Body of pancreas (tissue), 4 donors: Measurements from ENCODE around the gene FAM124A.

ENCODE experiments used
- CTCF ChIP-seq, 7 experiments: fragments of 450-650 bp in 4 of 7; fragments of 200-600 bp in 3 of 7; sonication (generic) in 3 of 7; IDR thresholded peaks; one replicate each; pipeline ENCODE4 v1.5.1; 2016 to 2019; ENCODE audit warnings: antibody characterized with exemption in 7 of 7
- POLR2A ChIP-seq, 3 donors: fragments of 450-650 bp; IDR thresholded peaks; one replicate each; pipeline ENCODE4 v1.6.1; 2016; ENCODE audit warnings: antibody characterized with exemption in 3 of 3, mild to moderate bottlenecking in 2 of 3

- no peak for TF ChIP-seq CTCF (IDR thresholded peaks at IDR 0.05)
- TF ChIP-seq POLR2A (IDR thresholded peaks at IDR 0.05) = no peak
These were observed 41.2 kb upstream of the FAM124A start for GRCh38 chr13:51180853-51181511.
